SK-N-SH (cell line): ENCODE data around the gene GMFB. TPM values are rescaled to one million over a fixed set of nuclear protein-coding genes. Genes with fewer than 3 reads are reported as not detected.

Experiments
- CTCF ChIA-PET: fragments of 300-600, 350-600 bp; formaldehyde crosslinking; extraction: SDS; loops from one replicate; lab custom pipeline; 2021; lab: Yijun Ruan, JAX
- POLR2A ChIA-PET: fragments of 350-600 bp; sonication (Branson Sonifier 250); formaldehyde crosslinking; extraction: SDS; loops from one replicate; lab custom pipeline; 2020; ENCODE audit warnings: antibody characterized with exemption, inconsistent platforms; lab: Yijun Ruan, JAX
- DNase-seq: peaks from one replicate; pipeline ENCODE4 v3.0.0; 2012
- H2AFZ ChIP-seq: fragments of 200-600 bp; sonication (generic); 2 replicates; pipeline ENCODE4 v1.8.1; 2016; ENCODE audit warnings: antibody characterized with exemption, mild to moderate bottlenecking, low read depth
- H3F3A ChIP-seq: fragments of 200-600 bp; sonication (generic); replicated peaks from 2 replicates; pipeline ENCODE3; 2016; ENCODE audit warnings: antibody characterized with exemption, mild to moderate bottlenecking; ENCODE audit not compliant: insufficient read depth
- H3K27ac ChIP-seq, 2 experiments: fragments of 200-500 bp in 1 of 2; fragments of 200-600 bp in 1 of 2; sonication (Bioruptor generic) in 1 of 2; sonication (generic), shearing (Covaris generic) in 1 of 2; 2 replicates each; pipeline versions ENCODE4 v1.5.1 to v1.6.1; 2014 to 2016; ENCODE audit warnings: low read depth in 2 of 2, inconsistent platforms in 1 of 2, low read length in 1 of 2, mild to moderate bottlenecking in 1 of 2, mixed read lengths in 1 of 2
- H3K27me3 ChIP-seq: fragments of 200-600 bp; sonication (generic), shearing (Covaris generic); 2 replicates; pipeline ENCODE4 v1.6.1; 2016; ENCODE audit warnings: mixed run types; ENCODE audit not compliant: insufficient read depth
- H3K36me3 ChIP-seq, 2 experiments: fragments of 200-500 bp in 1 of 2; fragments of 200-600 bp in 1 of 2; sonication (Bioruptor generic) in 1 of 2; sonication (generic) in 1 of 2; replicated peaks in 1 of 2; 2 replicates each; pipeline versions ENCODE3 to v1.5.1; 2014 to 2016; ENCODE audit warnings: low read length in 1 of 2, mild to moderate bottlenecking in 1 of 2; ENCODE audit not compliant: insufficient read depth in 2 of 2, control insufficient read depth in 1 of 2
- H3K4me1 ChIP-seq, 2 experiments: fragments of 200-500 bp in 1 of 2; fragments of 200-600 bp in 1 of 2; sonication (Bioruptor generic) in 1 of 2; sonication (generic), shearing (Covaris generic) in 1 of 2; 2 replicates each; pipeline versions ENCODE4 v1.5.1 to v1.6.1; 2014 to 2016; ENCODE audit warnings: low read depth in 1 of 2, low read length in 1 of 2, mixed run types in 1 of 2; ENCODE audit not compliant: insufficient read depth in 2 of 2, control insufficient read depth in 1 of 2
- H3K4me2 ChIP-seq: fragments of 200-600 bp; sonication (generic), shearing (Covaris generic); 2 replicates; pipeline ENCODE4 v1.6.1; 2017; ENCODE audit warnings: mixed run types
- H3K4me3 ChIP-seq, 2 experiments: fragments of 200-500 bp in 1 of 2; fragments of 200-600 bp in 1 of 2; sonication (Bioruptor generic) in 1 of 2; sonication (generic), shearing (Covaris generic) in 1 of 2; 2 replicates each; pipeline versions ENCODE4 v1.5.1 to v1.8.1; 2014 to 2016; ENCODE audit warnings: low read depth in 2 of 2, inconsistent platforms in 1 of 2, low read length in 1 of 2, mild to moderate bottlenecking in 1 of 2, mixed read lengths in 1 of 2, moderate library complexity in 1 of 2
- H3K79me2 ChIP-seq: fragments of 200-600 bp; sonication (generic); 2 replicates; pipeline ENCODE4 v1.8.1; 2017; ENCODE audit warnings: mild to moderate bottlenecking; ENCODE audit not compliant: insufficient read depth
- H3K9ac ChIP-seq: fragments of 200-600 bp; sonication (generic); 2 replicates; pipeline ENCODE4 v1.6.1; 2017; ENCODE audit warnings: mixed run types
- H3K9me2 ChIP-seq: fragments of 200-600 bp; sonication (generic); 2 replicates; pipeline ENCODE4 v1.6.1; 2017; ENCODE audit warnings: mixed run types
- H3K9me3 ChIP-seq: fragments of 200-600 bp; sonication (generic); 2 replicates; pipeline ENCODE4 v1.6.1; 2017; ENCODE audit warnings: mixed run types, mild to moderate bottlenecking, moderate library complexity
- H4K20me1 ChIP-seq: fragments of 200-600 bp; sonication (generic); 2 replicates; pipeline ENCODE4 v1.6.1; 2017; ENCODE audit warnings: mild to moderate bottlenecking, mixed run types; ENCODE audit not compliant: insufficient read depth
- CTCF ChIP-seq: fragments of 200-600 bp; sonication (generic); IDR thresholded peaks from 2 replicates; pipeline ENCODE4 v1.6.1; 2017; ENCODE audit warnings: antibody characterized with exemption, mild to moderate bottlenecking, moderate library complexity
- ELF1 ChIP-seq: IDR thresholded peaks from 2 replicates; pipeline ENCODE4 v1.4.0; 2012
- GABPA ChIP-seq: IDR thresholded peaks from 2 replicates; pipeline ENCODE4 v1.4.0; 2012; ENCODE audit warnings: low read depth, mild to moderate bottlenecking
- JUND ChIP-seq: IDR thresholded peaks from 2 replicates; pipeline ENCODE4 v1.4.0; 2012
- MEF2A ChIP-seq: IDR thresholded peaks from 2 replicates; pipeline ENCODE4 v1.4.0; 2012; ENCODE audit warnings: low read depth, borderline replicate concordance
- MXI1 ChIP-seq: IDR thresholded peaks from 2 replicates; pipeline ENCODE4 v1.6.1; 2012; ENCODE audit warnings: mild to moderate bottlenecking, low read depth, low read length, improper control_type of control experiment
- RAD21 ChIP-seq: IDR thresholded peaks from 2 replicates; pipeline ENCODE4 v1.6.1; 2012; ENCODE audit warnings: mild to moderate bottlenecking, low read length
- RCOR1 ChIP-seq: fragments of 150-350 bp; IDR thresholded peaks from 2 replicates; pipeline ENCODE4 v1.6.1; 2017; ENCODE audit warnings: antibody characterized with exemption, low read length
- RFX5 ChIP-seq: IDR thresholded peaks from 2 replicates; pipeline ENCODE4 v1.6.1; 2012; ENCODE audit warnings: mild to moderate bottlenecking, improper control_type of control experiment, low read length
- YY1 ChIP-seq: IDR thresholded peaks from 2 replicates; pipeline ENCODE4 v1.4.0; 2012; ENCODE audit warnings: low read depth, mild to moderate bottlenecking
- WGBS: methylation state at CpG from one replicate; pipeline ENCODE4 v1.1.6; 2017; ENCODE audit warnings: low lambda C conversion rate; 5-methylcytosine and 5-hydroxymethylcytosine counted together
- polyA plus RNA-seq, 3 experiments: library from polyadenylated mRNA; depleted of rRNA; stranded (reverse); fragments of >200 nt; gene quantifications; 2 replicates each; pipeline ENCODE4 v1.2.3, GENCODE V29; 2012

GMFB gene
- polyA plus RNA-seq, 1 of the 3 experiments (the other 2 are of a cell fraction) = 9.4 TPM

DNA sequence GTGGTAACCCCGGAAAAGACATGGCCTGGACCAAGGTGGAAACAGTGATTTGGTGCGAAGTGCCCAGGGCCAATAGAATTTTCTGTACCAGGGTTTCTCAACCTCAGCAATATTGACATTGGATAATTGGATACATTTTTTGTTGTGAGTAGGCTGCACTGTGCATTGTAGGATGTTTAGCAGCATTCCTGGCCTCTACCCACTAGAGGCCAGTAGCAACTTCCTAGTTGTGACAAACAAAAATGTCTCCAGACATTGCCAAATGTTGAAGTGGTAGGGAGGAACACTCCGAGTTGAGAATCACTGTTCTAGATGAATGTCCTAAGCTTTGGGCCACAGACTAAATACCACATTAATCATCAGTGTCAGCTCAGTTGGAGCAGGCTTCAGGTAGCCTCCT, 14.7 kb upstream of the GMFB start:
- DNase-seq = no peak
- no peaks in the 10 kb centered on the region for H3K9me2 ChIP-seq
- ChIA-PET POLR2A (no interaction called here), CTCF (interaction anchor here (0.9 kb wide), 1 partner anchor 491 kb away, joined by 3 read pairs; no protein-coding TSS in a partner anchor)
- H3K27me3 ChIP-seq = no peaks in the 10 kb centered on the region
- H3K4me1 ChIP-seq = no peaks in the 10 kb centered on the region; a peak in 1 of 4 replicates
- H3K9me3 ChIP-seq = no peaks in the 10 kb centered on the region
- 85% methylated on average over 3 of the region's 3 CpGs for whole genome bisulfite sequencing
- H3K27ac ChIP-seq = no peak overlapping the region
- no peak overlapping the region for H3K9ac ChIP-seq
- no peaks in the 10 kb centered on the region for H3K36me3 ChIP-seq
- no peaks in the 10 kb centered on the region for H4K20me1 ChIP-seq
- TF ChIP-seq RCOR1 = no peak
- TF ChIP-seq ELF1 = 0 out of 2 replicates have a peak, but pooled peaks have one; percentile 14
- TF ChIP-seq CTCF = peak; percentile 55
- TF ChIP-seq RAD21 = peak; percentile 50
- no peak overlapping the region for H3K4me3 ChIP-seq
- no peaks in the 10 kb centered on the region for H3K79me2 ChIP-seq
- H3K4me2 ChIP-seq = no peak overlapping the region
- no peaks in the 10 kb centered on the region for H3F3A ChIP-seq
- H2AFZ ChIP-seq = peak overlapping the region; percentile 74; the same call in 1 of the 2 replicates

- Histone ChIP-seq H3K79me2 (no peaks in the 10 kb centered on the region), H3F3A (no peaks in the 10 kb centered on the region), H3K27ac (no peak overlapping the region), H3K9me2 (no peaks in the 10 kb centered on the region), H3K9me3 (no peaks in the 10 kb centered on the region), H2AFZ (0 out of 2 replicates have a peak overlapping the region, but pooled peaks have one; percentile 1), H3K36me3 (no peaks in the 10 kb centered on the region), H3K27me3 (no peaks in the 10 kb centered on the region), H4K20me1 (no peaks in the 10 kb centered on the region), H3K4me3 (no peak overlapping the region), H3K4me1 (no peaks in the 10 kb centered on the region; a peak in 1 of 4 replicates), H3K4me2 (no peak overlapping the region), H3K9ac (no peak overlapping the region)
- ChIA-PET POLR2A (no interaction called here), CTCF (interaction anchor here (0.9 to 1.5 kb wide), 3 partner anchors 9 to 14 kb away, joined by 4 to 6 read pairs (median 4); no protein-coding TSS in a partner anchor)
- WGBS = 84% methylated on average over 2 of the region's 2 CpGs
- no peak for DNase-seq
- no peak for TF ChIP-seq MXI1
- no peak for TF ChIP-seq GABPA
- TF ChIP-seq JUND = no peak
- no peak for TF ChIP-seq RFX5
Measured at GRCh38 chr14:54502602-54503001, 13.8 kb upstream of the GMFB start.

GRCh38 chr14:54501480-54501879, 12.7 kb upstream of the GMFB start:
- H3K27ac ChIP-seq = no peak overlapping the region
- H3K79me2 ChIP-seq = no peaks in the 10 kb centered on the region
- no peak overlapping the region for H3K4me3 ChIP-seq
- H3K9me3 ChIP-seq = no peaks in the 10 kb centered on the region
- H3K9ac ChIP-seq = no peak overlapping the region
- H3K36me3 ChIP-seq = no peaks in the 10 kb centered on the region
- no peak for DNase-seq
- H3K27me3 ChIP-seq = no peaks in the 10 kb centered on the region
- CTCF ChIA-PET = interaction anchor here (1.5 kb wide), 1 partner anchor 13 kb away, joined by 4 read pairs; no protein-coding TSS in a partner anchor
- no peaks in the 10 kb centered on the region for H3K9me2 ChIP-seq
- no peaks in the 10 kb centered on the region for H3F3A ChIP-seq
- H2AFZ ChIP-seq = no peak overlapping the region
- no peaks in the 10 kb centered on the region; a peak in 1 of 4 replicates for H3K4me1 ChIP-seq
- POLR2A ChIA-PET = no interaction called here
- 95% methylated on average over 3 of the region's 3 CpGs for WGBS
- H4K20me1 ChIP-seq = no peaks in the 10 kb centered on the region
- no peak for TF ChIP-seq YY1
- no peak for TF ChIP-seq MEF2A
- no peak overlapping the region for H3K4me2 ChIP-seq
